H1 (cell line): ENCODE data around the gene FNDC11. TPM values are rescaled to one million over a fixed set of nuclear protein-coding genes. Genes with fewer than 3 reads are reported as not detected.

ENCODE experiments used
- CTCF ChIA-PET: fragments of 300-600 bp; sonication (Branson Sonifier 250); formaldehyde crosslinking; loops from one replicate; lab custom pipeline; 2021; ENCODE audit not compliant: partially characterized antibody; lab: Charles Lee
- POLR2A ChIA-PET: fragments of 300-600 bp; sonication (Branson Sonifier 250); formaldehyde crosslinking; loops from one replicate; lab custom pipeline; 2021; ENCODE audit warnings: inconsistent platforms; ENCODE audit not compliant: partially characterized antibody; lab: Charles Lee
- DNase-seq, 2 experiments: peaks; one replicate each; pipeline versions ENCODE4 v3.0.0 to v3.0.0-alpha.2; 2010 to 2022; ENCODE audit warnings: low spot score in 2 of 2, low read depth in 1 of 2, mixed read lengths in 1 of 2
- FAIRE-seq: peaks from 2 replicates; lab custom pipeline; 2011; peaks lifted over from hg19 to GRCh38; lab: Jason Lieb, UNC
- H2AFZ ChIP-seq: 2 replicates; pipeline ENCODE4 v1.8.1; 2012; ENCODE audit warnings: low read length, inconsistent platforms
- H2AK5ac ChIP-seq: 2 replicates; pipeline ENCODE4 v1.6.1; 2013; ENCODE audit warnings: low read depth, low read length
- H2BK120ac ChIP-seq: replicated peaks from 2 replicates; pipeline ENCODE3; 2013; ENCODE audit warnings: low read depth, low read length, inconsistent platforms
- H2BK12ac ChIP-seq: 2 replicates; pipeline ENCODE4 v1.6.1; 2013; ENCODE audit warnings: low read depth, low read length
- H2BK15ac ChIP-seq: 2 replicates; pipeline ENCODE4 v1.6.1; 2013; ENCODE audit warnings: low read length
- H2BK20ac ChIP-seq: 2 replicates; pipeline ENCODE4 v1.6.1; 2013; ENCODE audit warnings: low read length
- H2BK5ac ChIP-seq: 2 replicates; pipeline ENCODE4 v1.6.1; 2013; ENCODE audit warnings: low read depth, low read length
- H3K14ac ChIP-seq: 2 replicates; pipeline ENCODE4 v1.6.1; 2013; ENCODE audit warnings: inconsistent platforms; ENCODE audit not compliant: insufficient read length
- H3K18ac ChIP-seq: 2 replicates; pipeline ENCODE4 v1.6.1; 2013; ENCODE audit warnings: low read length; ENCODE audit errors: extremely low read depth
- H3K23ac ChIP-seq: 2 replicates; pipeline ENCODE4 v1.6.1; 2013; ENCODE audit warnings: inconsistent platforms; ENCODE audit not compliant: insufficient read length
- H3K23me2 ChIP-seq: 2 replicates; pipeline ENCODE4 v1.6.1; 2013; ENCODE audit warnings: low read depth, low read length
- H3K27ac ChIP-seq: 2 replicates; pipeline ENCODE4 v1.6.1; 2011; ENCODE audit warnings: low read depth, low read length, inconsistent platforms
- H3K27me3 ChIP-seq, 4 experiments: replicated peaks in 1 of 4; 1 replicate in 1 of 4; 2 replicates in 3 of 4; pipeline versions ENCODE4 v1.6.1 to v1.8.1; 2011 to 2013; ENCODE audit warnings: low read length in 3 of 4, mild to moderate bottlenecking in 3 of 4, inconsistent platforms in 2 of 4, mixed read lengths in 2 of 4, moderate library complexity in 1 of 4; ENCODE audit not compliant: control insufficient read depth in 3 of 4, insufficient read depth in 3 of 4; ENCODE audit errors: extremely low read depth in 1 of 4
- H3K36me3 ChIP-seq, 4 experiments: 2 replicates each; pipeline versions ENCODE4 v1.6.1 to v1.8.1; 2011 to 2013; ENCODE audit warnings: mild to moderate bottlenecking in 4 of 4, low read length in 3 of 4, moderate library complexity in 2 of 4, control low read depth in 1 of 4, inconsistent platforms in 1 of 4; ENCODE audit not compliant: insufficient read depth in 4 of 4, control insufficient read depth in 2 of 4
- H3K4ac ChIP-seq: replicated peaks from 2 replicates; pipeline ENCODE3; 2013; ENCODE audit warnings: low read length, low read depth, mixed read lengths, inconsistent platforms; ENCODE audit not compliant: insufficient read length
- H3K4me1 ChIP-seq, 4 experiments: replicated peaks in 1 of 4; 1 replicate in 1 of 4; 2 replicates in 3 of 4; pipeline versions ENCODE4 v1.6.1 to v1.8.1; 2011 to 2013; ENCODE audit warnings: low read length in 3 of 4, inconsistent platforms in 2 of 4, mixed read lengths in 1 of 4; ENCODE audit not compliant: insufficient read depth in 4 of 4, control insufficient read depth in 3 of 4
- H3K4me2 ChIP-seq, 2 experiments: 2 replicates each; pipeline versions ENCODE4 v1.6.1 to v1.8.1; 2011 to 2013; ENCODE audit warnings: low read depth in 2 of 2, low read length in 2 of 2, control low read depth in 1 of 2, inconsistent platforms in 1 of 2, mild to moderate bottlenecking in 1 of 2; ENCODE audit not compliant: insufficient read depth in 1 of 2
- H3K4me3 ChIP-seq, 4 experiments: fragments of 200-600, 300-600 bp in 1 of 4; sonication (generic), shearing (Covaris generic), sonication (Bioruptor Twin) in 1 of 4; 2 replicates each; pipeline versions ENCODE4 v1.5.1 to v1.8.1; 2011 to 2016; ENCODE audit warnings: low read length in 4 of 4, low read depth in 3 of 4, control low read depth in 2 of 4, inconsistent platforms in 2 of 4, mild to moderate bottlenecking in 2 of 4, mixed read lengths in 1 of 4, moderate library complexity in 1 of 4; ENCODE audit not compliant: insufficient read depth in 2 of 4; ENCODE audit errors: extremely low read depth in 1 of 4
- H3K56ac ChIP-seq: replicated peaks from 2 replicates; pipeline ENCODE3; 2013; ENCODE audit warnings: low read depth, mild to moderate bottlenecking, mixed read lengths, low read length, inconsistent platforms; ENCODE audit not compliant: insufficient read length
- H3K79me1 ChIP-seq: 2 replicates; pipeline ENCODE4 v1.6.1; 2013; ENCODE audit warnings: low read depth, low read length, control low read depth
- H3K79me2 ChIP-seq, 2 experiments: 2 replicates each; pipeline versions ENCODE4 v1.6.1 to v1.8.1; 2012 to 2013; ENCODE audit warnings: low read length in 2 of 2, mild to moderate bottlenecking in 2 of 2, inconsistent platforms in 1 of 2; ENCODE audit not compliant: insufficient read depth in 2 of 2, control insufficient read depth in 1 of 2
- H3K9ac ChIP-seq, 4 experiments: replicated peaks in 1 of 4; 1 replicate in 1 of 4; 2 replicates in 3 of 4; pipeline versions ENCODE4 v1.6.1 to v1.8.1; 2011 to 2013; ENCODE audit warnings: low read depth in 3 of 4, low read length in 3 of 4, control low read depth in 2 of 4, mild to moderate bottlenecking in 2 of 4, moderate library complexity in 2 of 4, inconsistent platforms in 1 of 4; ENCODE audit errors: extremely low read depth in 1 of 4
- H3K9me3 ChIP-seq, 2 experiments: 2 replicates each; pipeline versions ENCODE4 v1.6.1 to v1.8.1; 2012 to 2013; ENCODE audit warnings: mild to moderate bottlenecking in 2 of 2, moderate library complexity in 2 of 2, control low read depth in 1 of 2, inconsistent platforms in 1 of 2, low read depth in 1 of 2, low read length in 1 of 2, mixed read lengths in 1 of 2; ENCODE audit not compliant: insufficient read depth in 2 of 2
- H4K20me1 ChIP-seq, 2 experiments: replicated peaks in 1 of 2; 2 replicates each; pipeline versions ENCODE3 to v1.8.1; 2011 to 2013; ENCODE audit warnings: inconsistent platforms in 2 of 2, low read length in 2 of 2, mild to moderate bottlenecking in 1 of 2; ENCODE audit not compliant: insufficient read depth in 2 of 2, control insufficient read depth in 1 of 2
- H4K5ac ChIP-seq: 2 replicates; pipeline ENCODE4 v1.6.1; 2013; ENCODE audit warnings: low read length, low read depth, mixed read lengths, inconsistent platforms; ENCODE audit not compliant: insufficient read length
- H4K8ac ChIP-seq: 2 replicates; pipeline ENCODE4 v1.8.0; 2013; ENCODE audit warnings: mild to moderate bottlenecking, moderate library complexity, low read length, inconsistent platforms; ENCODE audit not compliant: insufficient read depth; ENCODE audit errors: extremely low read depth
- H4K91ac ChIP-seq: replicated peaks from 2 replicates; pipeline ENCODE3; 2013; ENCODE audit warnings: low read length, mixed read lengths, inconsistent platforms; ENCODE audit not compliant: insufficient read length
- CHD2 ChIP-seq: IDR thresholded peaks from 2 replicates; pipeline ENCODE4 v1.6.1; 2012; ENCODE audit warnings: low read length, improper control_type of control experiment
- KDM5A ChIP-seq: fragments of 200-600 bp; IDR thresholded peaks from 2 replicates; pipeline ENCODE4 v1.7.1; 2012; ENCODE audit warnings: mild to moderate bottlenecking, low read length, inconsistent platforms, mixed read lengths
- RAD21 ChIP-seq, 2 experiments: IDR thresholded peaks in 1 of 2; conservative IDR thresholded peaks in 1 of 2; 2 replicates each; pipeline ENCODE4 v1.6.1; 2011; ENCODE audit warnings: low read depth in 2 of 2, low read length in 2 of 2, improper control_type of control experiment in 1 of 2, inconsistent platforms in 1 of 2, mild to moderate bottlenecking in 1 of 2, moderate library complexity in 1 of 2
- RBBP5 ChIP-seq: IDR thresholded peaks from 2 replicates; pipeline ENCODE4 v1.7.1; 2012; ENCODE audit warnings: low read depth, mild to moderate bottlenecking, inconsistent platforms, low read length, moderate library complexity, borderline replicate concordance
- SIN3A ChIP-seq, 2 experiments: IDR thresholded peaks in 1 of 2; conservative IDR thresholded peaks in 1 of 2; 2 replicates each; pipeline ENCODE4 v1.6.1; 2011 to 2012; ENCODE audit warnings: low read length in 2 of 2, improper control_type of control experiment in 1 of 2, low read depth in 1 of 2, mild to moderate bottlenecking in 1 of 2
- TEAD4 ChIP-seq: IDR thresholded peaks from 2 replicates; pipeline ENCODE4 v1.6.1; 2012; ENCODE audit warnings: low read depth, low read length, inconsistent platforms, mixed read lengths
- WGBS, 2 experiments: shearing (Covaris generic) in 1 of 2; methylation state at CpG; one replicate each; pipeline versions ENCODE4 v1.1.6 to v1.1.7; 2013 to 2015; ENCODE audit warnings: low lambda C conversion rate in 2 of 2, mixed read lengths in 2 of 2, inconsistent platforms in 1 of 2, low coverage in 1 of 2, missing lambda C conversion rate in 1 of 2; ENCODE audit not compliant: insufficient replicate concordance in 2 of 2, insufficient coverage in 1 of 2, insufficient read length in 1 of 2; ENCODE audit errors: extremely low coverage in 1 of 2, missing lambda C conversion rate in 1 of 2; 5-methylcytosine and 5-hydroxymethylcytosine counted together
- polyA plus RNA-seq, 7 experiments: library from polyadenylated mRNA; depleted of rRNA in 3 of 7; stranded (reverse) in 5 of 7; unstranded in 2 of 7; fragments of >200 nt in 5 of 7; fragments of 200-250 nt in 2 of 7; gene quantifications; 1 replicate in 5 of 7; 2 replicates in 1 of 7; 4 replicates in 1 of 7; pipeline versions ENCODE4 v1.2.1 to v1.2.3, GENCODE V29; 2011 to 2013; ENCODE audit warnings: missing spikeins in 2 of 7, mixed read lengths in 2 of 7
- total RNA-seq: library from RNA; stranded (reverse); fragmentation: NEBNext Ultra II Directional; extraction: Animal tissue kit (Norgen Biotek cat#: 25700); gene quantifications from 2 replicates; pipeline ENCODE4 v1.2.1, GENCODE V29; 2021
- TF ChIP-seq, protein P1 (sequence below): IDR thresholded peaks from 2 replicates; pipeline ENCODE4 v1.6.1; 2011; ENCODE audit warnings: low read length, improper control_type of control experiment
- TF ChIP-seq, protein P2 (sequence below): IDR thresholded peaks from 2 replicates; pipeline ENCODE4 v1.6.1; 2012; ENCODE audit warnings: inconsistent platforms

The FNDC11 gene
- total and polyA plus RNA-seq, 2 of the 8 experiments (the other 6 are each of a cell fraction or from before 2014, with no cell fraction given), result 2.6 to 8.8 TPM

DNA sequence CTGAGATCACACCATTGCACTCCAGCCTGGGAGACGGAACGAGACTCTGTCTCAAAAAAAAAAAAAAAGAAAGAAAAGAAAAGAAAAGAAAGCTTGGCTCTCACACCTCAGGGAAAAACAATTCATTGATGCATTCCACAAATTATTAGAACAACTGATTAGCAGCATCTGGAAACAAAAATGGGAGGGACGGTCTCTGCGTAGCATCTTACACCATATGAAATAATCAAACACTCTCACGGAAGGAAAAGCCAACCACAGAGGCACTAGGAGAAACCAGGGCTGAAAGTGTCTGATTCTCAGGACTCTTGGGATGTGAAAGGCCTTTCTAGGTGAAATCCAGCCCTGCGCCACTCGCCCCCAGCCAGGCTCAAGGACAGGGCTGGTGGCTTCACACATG is 22.4 kb downstream of the FNDC11 start:
- no peak overlapping the region for H2BK120ac ChIP-seq
- CTCF ChIA-PET, result interaction anchor here (0.6 to 1.1 kb wide), 2 partner anchors 17 to 193 kb away, joined by 4 read pairs; no protein-coding TSS in a partner anchor
- no peaks in the 10 kb centered on the region for H3K79me2 ChIP-seq
- no peaks in the 10 kb centered on the region for H3K9me3 ChIP-seq
- TF ChIP-seq KDM5A, result no peak
- no peak for TF ChIP-seq SIN3A (conservative IDR thresholded peaks at IDR 0.05 in 1 of 2, IDR thresholded peaks at IDR 0.05 in 1 of 2; ENCODE audit: low read depth in 1 of 2, low read length in 2 of 2)
- TF ChIP-seq RBBP5, result no peak
- TF ChIP-seq TEAD4, result no peak
- no peak for TF ChIP-seq RAD21 (IDR thresholded peaks at IDR 0.05 in 1 of 2, conservative IDR thresholded peaks at IDR 0.05 in 1 of 2; ENCODE audit: low read depth in 2 of 2, low read length in 2 of 2)
- TF ChIP-seq, protein P1, sequence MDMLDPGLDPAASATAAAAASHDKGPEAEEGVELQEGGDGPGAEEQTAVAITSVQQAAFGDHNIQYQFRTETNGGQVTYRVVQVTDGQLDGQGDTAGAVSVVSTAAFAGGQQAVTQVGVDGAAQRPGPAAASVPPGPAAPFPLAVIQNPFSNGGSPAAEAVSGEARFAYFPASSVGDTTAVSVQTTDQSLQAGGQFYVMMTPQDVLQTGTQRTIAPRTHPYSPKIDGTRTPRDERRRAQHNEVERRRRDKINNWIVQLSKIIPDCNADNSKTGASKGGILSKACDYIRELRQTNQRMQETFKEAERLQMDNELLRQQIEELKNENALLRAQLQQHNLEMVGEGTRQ, result no peak
- no peak for TF ChIP-seq CHD2
- TF ChIP-seq, protein P2, sequence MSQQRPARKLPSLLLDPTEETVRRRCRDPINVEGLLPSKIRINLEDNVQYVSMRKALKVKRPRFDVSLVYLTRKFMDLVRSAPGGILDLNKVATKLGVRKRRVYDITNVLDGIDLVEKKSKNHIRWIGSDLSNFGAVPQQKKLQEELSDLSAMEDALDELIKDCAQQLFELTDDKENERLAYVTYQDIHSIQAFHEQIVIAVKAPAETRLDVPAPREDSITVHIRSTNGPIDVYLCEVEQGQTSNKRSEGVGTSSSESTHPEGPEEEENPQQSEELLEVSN, result no peak
- TF ChIP-seq, all 59 proteins: peak for 0
- no peak overlapping the region for H2AFZ ChIP-seq
- H3K23me2 ChIP-seq, result no peaks in the 10 kb centered on the region; the same call in 1 of the 2 replicates
- H4K91ac ChIP-seq, result no peak overlapping the region
- peaks cover 0 to 3% of the 10 kb centered on the region in 2 experiments for H4K20me1 ChIP-seq
- H3K4ac ChIP-seq, result no peak overlapping the region
- H3K23ac ChIP-seq, result no peak overlapping the region
- no peak overlapping the region for H3K14ac ChIP-seq
- H2BK5ac ChIP-seq, result no peak overlapping the region
- no peak overlapping the region for H2AK5ac ChIP-seq
- H3K79me1 ChIP-seq, result no peaks in the 10 kb centered on the region
- DNase-seq (no peak), FAIRE-seq (no peak)
- H3K4me2 ChIP-seq, result no peak overlapping the region
- H2BK15ac ChIP-seq, result no peak overlapping the region
- H4K8ac ChIP-seq, result no peak overlapping the region
- no peak overlapping the region for H3K4me3 ChIP-seq
- POLR2A ChIA-PET, result interaction anchor here (1.0 kb wide), 1 partner anchor 37 kb away, joined by 3 read pairs; no protein-coding TSS in a partner anchor
- H3K36me3 ChIP-seq, result no peaks in the 10 kb centered on the region
- no peak overlapping the region for H4K5ac ChIP-seq
- WGBS, 2 experiments, result 93% methylated on average over 5 of the region's 7 CpGs; no CpG with 5 or more reads in 1 of the 2 experiments
- no peak overlapping the region for H2BK20ac ChIP-seq
- H3K4me1 ChIP-seq, result peaks cover 0 to 6% (median 6%) of the 10 kb centered on the region in 4 experiments; a peak in 6 of 7 replicates
- H2BK12ac ChIP-seq, result no peak overlapping the region
- H3K18ac ChIP-seq, result no peak overlapping the region
- no peak overlapping the region for H3K9ac ChIP-seq
- H3K27me3 ChIP-seq, result no peaks in the 10 kb centered on the region; a peak in 1 of 7 replicates
- no peak overlapping the region for H3K27ac ChIP-seq
- no peak overlapping the region for H3K56ac ChIP-seq
